GM21528 (cell line): ENCODE results near the gene PPEF1.
"Not testable (repeated sequence)": the region's sequence is repeated elsewhere in the genome, so short reads cannot be mapped to it uniquely, and the experiment has no call there.

Experiments
- ATAC-seq: cut with Tn5 transposase; IDR thresholded peaks from one replicate; pipeline ENCODE4 v1.9.1; 2021; ENCODE audit warnings: mild to moderate bottlenecking, moderate library complexity; ENCODE audit not compliant: unreplicated experiment, low FRiP score

The PPEF1 gene

GRCh38 chrX:18701621-18702361, 5.7 kb upstream of the PPEF1 start:
- no peak for ATAC-seq

GRCh38 chrX:18702362-18703195, 4.9 kb upstream of the PPEF1 start:
- ATAC-seq = no peak

DNA sequence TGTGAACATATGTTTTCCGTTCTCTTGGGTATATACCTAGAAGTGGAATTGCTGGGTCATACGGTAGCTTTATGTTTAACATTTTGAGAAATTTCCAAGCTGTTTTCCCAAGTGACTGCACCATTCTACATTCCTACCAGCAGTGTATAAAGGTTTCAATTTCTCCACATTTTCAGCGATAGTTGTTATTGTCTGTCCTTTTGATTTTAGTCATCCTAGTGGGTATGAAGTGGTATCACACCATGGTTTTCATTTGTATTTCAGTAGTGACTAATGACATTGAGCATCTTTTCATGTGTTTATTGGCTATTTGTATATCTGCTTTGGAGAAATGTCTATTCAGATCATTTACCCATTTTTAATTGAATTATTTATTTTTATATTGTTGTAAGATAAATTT, 2.4 kb downstream of the PPEF1 start:
- no peak for ATAC-seq

DNA sequence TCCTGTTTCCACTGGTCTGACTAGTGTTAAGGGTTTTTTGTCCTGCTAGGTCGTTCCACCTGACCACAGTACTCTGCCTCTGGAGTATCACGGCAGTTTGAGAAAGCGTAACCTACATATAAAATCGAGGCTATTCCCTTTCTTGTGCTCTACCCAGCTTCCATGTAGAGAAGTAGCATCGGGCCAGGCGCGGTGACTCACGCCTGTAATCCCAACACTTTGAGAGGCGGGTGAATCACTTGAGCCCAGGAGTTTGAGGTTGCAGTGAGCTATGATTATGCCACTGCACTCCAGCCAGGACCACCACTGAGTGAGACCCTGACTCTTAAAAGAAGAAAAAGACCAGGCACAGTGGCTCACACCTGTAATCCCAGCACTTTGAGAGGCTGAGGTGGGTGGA, 7.5 kb downstream of the PPEF1 start:
- ATAC-seq = no peak

DNA sequence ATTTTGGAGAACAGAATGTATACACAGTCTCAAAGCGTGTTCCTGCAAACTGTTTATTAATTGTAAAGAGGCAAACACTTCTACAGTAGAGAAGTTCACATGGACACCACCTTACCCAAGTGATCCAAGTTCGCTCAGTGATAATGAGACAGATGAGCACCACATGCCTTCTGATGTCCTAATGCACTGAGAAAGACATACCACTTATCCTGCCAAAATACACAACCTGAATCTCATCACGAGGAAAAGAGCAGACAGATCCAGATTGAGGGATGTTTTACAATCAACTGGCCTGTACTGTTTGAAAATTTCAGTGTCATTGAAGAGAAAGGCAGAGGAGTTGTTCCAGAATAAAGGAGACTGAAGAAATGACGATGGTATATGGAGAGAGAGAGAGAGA, 12.4 kb downstream of the PPEF1 start:
- ATAC-seq = no peak

DNA sequence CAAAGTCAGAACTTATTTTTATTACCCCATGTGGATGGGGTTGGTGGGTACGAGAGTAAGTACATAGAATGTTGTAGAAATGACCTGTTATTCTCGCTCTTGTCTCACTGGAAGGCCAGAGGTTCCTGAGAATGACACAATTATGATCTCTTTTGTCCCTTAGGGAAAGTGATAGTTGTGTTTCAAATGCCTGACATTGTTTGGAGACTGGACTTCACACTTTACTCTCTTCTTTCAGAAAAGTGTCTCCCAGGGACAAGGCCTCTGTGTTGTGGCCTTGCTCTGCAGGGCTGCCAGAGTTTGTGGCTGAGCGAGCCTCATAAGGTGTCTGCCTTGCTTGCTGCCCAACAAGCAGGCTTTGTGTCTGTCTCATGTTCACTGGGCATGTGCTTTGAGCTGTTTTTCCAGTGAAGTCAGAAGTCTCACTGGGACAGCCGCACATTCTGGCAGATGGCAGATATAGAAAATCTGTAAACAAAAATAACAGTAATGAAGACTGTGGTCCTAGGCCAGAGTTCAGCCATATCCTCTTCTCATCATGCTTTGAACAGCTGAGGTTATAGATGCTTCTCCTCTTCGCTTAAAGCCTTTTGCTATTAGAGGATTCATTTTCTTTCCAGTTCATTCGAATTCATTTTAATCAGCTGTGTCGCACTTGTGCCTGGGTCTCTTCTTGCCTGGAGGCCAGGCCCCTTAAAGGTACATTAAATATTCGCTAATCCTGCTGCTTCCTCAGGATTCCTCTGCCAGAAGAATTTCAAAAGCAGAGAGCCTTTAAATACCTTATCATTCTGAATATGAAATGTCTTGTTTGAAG, 14.4 kb downstream of the PPEF1 start:
- no peak for ATAC-seq

DNA sequence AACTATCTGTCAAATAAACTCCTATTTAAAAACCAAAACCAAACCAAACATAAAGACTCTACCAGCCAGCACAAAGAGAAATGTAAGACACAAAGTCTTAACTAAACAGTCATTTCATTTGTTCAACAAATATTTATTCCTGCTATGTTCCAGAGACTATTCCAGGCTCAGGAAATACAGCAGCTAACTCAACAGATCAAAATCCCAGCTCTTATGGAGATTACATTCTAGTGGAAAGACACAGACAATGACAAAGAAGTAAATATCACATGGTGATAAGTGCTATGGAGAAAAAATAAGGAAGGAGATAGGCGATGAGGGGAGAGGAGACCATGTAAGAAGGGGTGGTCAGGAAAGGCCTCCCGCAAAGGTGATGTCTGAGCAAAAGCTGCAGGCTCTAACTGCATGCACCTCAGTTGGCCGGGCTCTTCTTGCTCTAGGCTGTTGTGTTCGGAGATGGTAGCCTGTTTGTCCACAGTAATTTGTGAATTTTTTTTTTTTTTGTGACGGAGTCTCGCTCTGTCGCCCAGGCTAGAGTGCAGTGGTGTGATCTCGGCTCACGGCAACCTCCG, 15.1 kb downstream of the PPEF1 start:
- no peak for ATAC-seq

DNA sequence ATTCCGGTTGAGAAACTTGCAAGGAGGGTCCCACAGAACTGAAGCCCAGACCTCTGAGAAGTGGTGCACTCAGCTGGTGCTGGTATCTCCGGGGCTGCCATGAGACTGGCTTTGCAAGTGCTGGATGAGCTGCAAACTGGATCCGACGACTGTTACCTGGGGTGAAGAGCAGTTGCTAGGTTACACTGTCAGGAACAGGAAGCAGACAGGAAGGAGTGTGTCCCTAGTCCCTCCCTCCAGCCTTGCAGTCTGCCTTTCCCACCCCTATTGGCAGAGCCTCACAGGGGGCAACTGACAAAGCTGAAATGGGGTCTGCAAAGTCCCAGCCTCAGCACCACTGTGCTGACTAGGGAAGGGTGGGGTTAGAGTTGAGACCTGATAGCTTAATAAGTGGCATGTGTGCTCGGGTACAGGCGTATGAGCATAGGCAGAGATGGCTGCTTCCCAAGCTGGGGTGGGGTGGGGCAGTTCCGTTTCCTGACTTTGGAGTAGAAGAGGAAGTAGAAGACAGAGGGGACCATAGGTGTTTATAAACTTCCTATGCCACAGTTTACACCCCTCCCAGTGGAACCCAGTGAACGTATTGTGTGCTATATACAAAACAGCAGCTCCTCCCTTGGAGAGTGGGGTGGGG, 18.0 kb downstream of the PPEF1 start:
- ATAC-seq = no peak

- no peak for ATAC-seq
Observed at GRCh38 chrX:18733287-18733686, 25.8 kb downstream of the PPEF1 start.

DNA sequence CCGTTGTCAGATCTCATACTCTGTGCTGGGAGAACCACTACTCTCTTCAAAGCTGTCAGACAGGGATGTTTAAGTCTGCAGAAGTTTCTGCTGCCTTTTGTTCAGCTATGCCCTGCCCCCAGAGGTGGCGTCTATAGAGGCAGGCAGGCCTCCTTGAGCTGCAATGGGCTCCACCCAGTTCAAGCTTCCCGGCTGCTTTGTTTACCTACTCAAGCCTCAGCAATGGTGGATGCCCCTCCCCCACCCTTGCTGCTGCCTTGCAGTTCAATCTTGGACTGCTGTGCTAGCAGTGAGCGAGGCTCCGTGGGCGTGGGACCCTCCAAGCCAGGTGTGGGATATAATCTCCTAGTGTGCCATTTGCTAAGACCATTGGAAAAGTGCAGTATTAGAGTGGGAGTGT, 32.2 kb downstream of the PPEF1 start:
- not testable (repeated sequence) for ATAC-seq

GRCh38 chrX:18748499-18748898, 41.1 kb downstream of the PPEF1 start:
- no peak for ATAC-seq

- ATAC-seq = no peak
Observed at GRCh38 chrX:18753631-18754030, 46.2 kb downstream of the PPEF1 start.

DNA sequence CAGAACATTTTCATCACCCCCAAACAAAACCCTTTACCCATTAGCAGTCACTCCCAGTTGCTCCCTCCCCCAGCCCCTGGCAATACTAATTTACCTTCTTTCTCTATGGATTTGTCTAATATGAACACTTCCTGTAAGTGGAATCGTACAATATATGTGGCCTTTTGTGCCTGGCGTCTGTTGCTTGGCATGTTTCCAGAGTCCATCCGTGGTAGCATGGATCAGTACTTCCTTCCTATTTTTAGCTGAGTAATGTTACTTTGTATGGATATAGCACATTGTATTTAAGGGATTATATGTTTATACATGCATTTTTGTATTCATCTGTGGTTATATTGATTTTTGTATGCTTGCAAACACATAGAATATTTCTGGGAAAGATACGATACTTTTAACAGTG, 48.2 kb downstream of the PPEF1 start:
- no peak for ATAC-seq

- no peak for ATAC-seq
Observed at GRCh38 chrX:18757956-18758932, 50.8 kb downstream of the PPEF1 start.

DNA sequence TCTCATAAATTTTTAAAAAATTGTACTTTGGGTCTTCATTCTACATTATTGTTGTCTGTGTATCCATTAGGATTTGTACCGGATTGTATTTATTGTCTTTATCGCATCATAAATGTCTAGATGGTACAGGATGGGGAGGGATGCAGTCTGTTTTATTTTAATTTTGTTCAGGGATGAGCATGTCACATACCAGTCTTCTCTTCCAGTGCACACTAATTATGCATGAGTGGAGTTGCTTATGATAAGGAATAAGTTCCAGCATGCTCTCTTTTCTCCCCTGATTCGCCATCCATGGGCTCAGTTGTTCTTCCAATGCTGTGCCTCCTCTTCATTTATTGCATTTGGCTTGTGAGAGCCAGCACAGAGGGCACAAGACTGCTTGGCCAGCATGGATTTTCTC, 54.3 kb downstream of the PPEF1 start:
- no peak for ATAC-seq

DNA sequence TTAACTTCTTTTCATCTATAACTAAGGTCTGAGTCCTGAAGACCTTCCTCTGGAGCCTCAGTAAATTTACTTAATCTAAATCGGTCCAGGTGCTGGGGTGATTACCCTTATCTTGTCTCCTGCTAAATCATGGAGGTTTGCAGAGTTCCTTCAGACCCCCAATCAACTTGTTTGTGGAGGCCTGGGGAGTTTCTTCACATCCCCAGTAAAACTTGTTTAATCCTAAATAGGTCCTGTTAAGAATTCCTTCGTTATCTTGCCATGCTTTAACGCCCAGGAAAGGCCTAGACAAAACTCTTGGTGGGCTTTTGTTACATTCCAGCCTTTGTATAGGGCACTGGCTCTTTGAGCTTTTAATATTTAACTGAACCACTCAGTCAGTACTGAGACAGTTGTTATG, 55.7 kb downstream of the PPEF1 start:
- ATAC-seq = not testable (repeated sequence)

GRCh38 chrX:18769364-18769763, 61.9 kb downstream of the PPEF1 start:
- ATAC-seq = no peak

GRCh38 chrX:18769812-18770573, 62.5 kb downstream of the PPEF1 start:
- no peak for ATAC-seq
